ENCODE data around the gene MRGPRG.
"Not testable (repeated sequence)": the region's sequence is repeated elsewhere in the genome, so short reads cannot be mapped to it uniquely, and the experiment has no call there.

Gene MRGPRG

GRCh38 chr11:3218483-3219280 lies at the start of gene MRGPRG:
Gene MRGPRG (minus strand): TSS chr11:3218813. CDS start chr11:3218813, 0 bp downstream.
- no peak for DNase-seq (ENCODE audit: low spot score)

GRCh38 chr11:3262548-3262947 lies 43.9 kb upstream of the MRGPRG start:
- not testable (repeated sequence) for DNase-seq (ENCODE audit: low spot score)

GRCh38 chr11:3261831-3262230 lies 43.2 kb upstream of the MRGPRG start:
- DNase-seq (ENCODE audit: low spot score): not testable (repeated sequence)

- DNase-seq (ENCODE audit: low spot score): not testable (repeated sequence)
Measured at GRCh38 chr11:3257509-3257908, 38.9 kb upstream of the MRGPRG start.

GRCh38 chr11:3255241-3255640 lies 36.6 kb upstream of the MRGPRG start:
- not testable (repeated sequence) for DNase-seq (ENCODE audit: low spot score)

GRCh38 chr11:3254773-3255172 lies 36.2 kb upstream of the MRGPRG start:
- DNase-seq (ENCODE audit: low spot score): not testable (repeated sequence)

- DNase-seq (ENCODE audit: low spot score): no peak
Measured at GRCh38 chr11:3245071-3245470, 26.5 kb upstream of the MRGPRG start.

GRCh38 chr11:3243880-3244279 lies 25.3 kb upstream of the MRGPRG start:
- no peak for DNase-seq (ENCODE audit: low spot score)

GRCh38 chr11:3237119-3237518 lies 18.5 kb upstream of the MRGPRG start:
- no peak for DNase-seq (ENCODE audit: low spot score)

GRCh38 chr11:3234846-3235245 lies 16.2 kb upstream of the MRGPRG start:
- no peak for DNase-seq (ENCODE audit: low spot score)

GRCh38 chr11:3232956-3233355 lies 14.3 kb upstream of the MRGPRG start:
- no peak for DNase-seq (ENCODE audit: low spot score)

- no peak for DNase-seq (ENCODE audit: low spot score)
Measured at GRCh38 chr11:3231851-3232744, 13.5 kb upstream of the MRGPRG start, which contains the start of gene MRGPRE. Gene MRGPRE (minus strand): TSS chr11:3232417. CDS start chr11:3228799, 3,618 bp downstream.

GRCh38 chr11:3231550-3231850 lies 12.9 kb upstream of the MRGPRG start:
- no peak for DNase-seq (ENCODE audit: low spot score)

- no peak for DNase-seq (ENCODE audit: low spot score)
Measured at GRCh38 chr11:3230636-3231549, 12.3 kb upstream of the MRGPRG start.

- DNase-seq (ENCODE audit: low spot score): no peak
Measured at GRCh38 chr11:3229673-3230630, 11.3 kb upstream of the MRGPRG start.

GRCh38 chr11:3228445-3228829 lies 9.8 kb upstream of the MRGPRG start:
- no peak for DNase-seq (ENCODE audit: low spot score)

GRCh38 chr11:3227568-3228444 lies 9.2 kb upstream of the MRGPRG start:
- no peak for DNase-seq (ENCODE audit: low spot score)

- DNase-seq (ENCODE audit: low spot score): no peak
Measured at GRCh38 chr11:3226846-3227567, 8.4 kb upstream of the MRGPRG start.
